ENCODE data around the gene ZMYND8. TPM values are rescaled to one million over a fixed set of nuclear protein-coding genes. Genes with fewer than 3 reads are reported as not detected.

ZMYND8 gene
- total and polyA plus RNA-seq, 2 experiments from 2014 or later = 10.2 to 12.4 TPM

GRCh38 chr20:47227119-47227518 lies 129.4 kb downstream of the ZMYND8 start:
- H3K4me2 ChIP-seq (ENCODE audit: unreplicated experiment) = no peak overlapping the region
- no peak for TF ChIP-seq EZH2phosphoT487 (IDR thresholded peaks at IDR 0.05; ENCODE audit: insufficient read depth, low read depth)
- TF ChIP-seq EZH2 (IDR thresholded peaks at IDR 0.05; ENCODE audit: insufficient read depth, poor library complexity, severe bottlenecking) = no peak
- H3K79me2 ChIP-seq (ENCODE audit: insufficient read depth) = no peaks in the 10 kb centered on the region
- H3F3A ChIP-seq (ENCODE audit: insufficient read depth) = no peaks in the 10 kb centered on the region; the same call in 1 of the 2 replicates
- H3K4me1 ChIP-seq (ENCODE audit: insufficient read depth) = peaks cover 9% of the 10 kb centered on the region; the same call in 1 of the 2 replicates
- in situ Hi-C loops (cut with MboI) = no loop called here
- no peaks in the 10 kb centered on the region for H3K9me3 ChIP-seq (ENCODE audit: low read depth)
- no peak for DNase-seq
- 89 to 93% methylated on average over 7 of the region's 7 CpGs for WGBS, 2 experiments (ENCODE audit: low coverage in 1 of 2, low lambda C conversion rate in 2 of 2, missing lambda C conversion rate in 2 of 2)
- no peak overlapping the region for H3K9ac ChIP-seq
- H3K27me3 ChIP-seq (replicated peaks; ENCODE audit: insufficient read depth) = no peaks in the 10 kb centered on the region
- no peaks in the 10 kb centered on the region for H3K9me2 ChIP-seq (ENCODE audit: insufficient read depth)
- H3K27ac ChIP-seq = no peak overlapping the region
- H2AFZ ChIP-seq = no peak overlapping the region
- peaks cover 20% of the 10 kb centered on the region for H3K36me3 ChIP-seq (ENCODE audit: low read depth)
- no peaks in the 10 kb centered on the region for H4K20me1 ChIP-seq (ENCODE audit: insufficient read depth)
- H3K4me3 ChIP-seq = no peak overlapping the region

- in situ Hi-C loops (cut with MboI) = no loop called here
- H3K9ac ChIP-seq = no peak overlapping the region
- no peak overlapping the region for H2AFZ ChIP-seq
- no peaks in the 10 kb centered on the region for H3K79me2 ChIP-seq (ENCODE audit: insufficient read depth)
- H3K4me2 ChIP-seq (ENCODE audit: unreplicated experiment) = no peak overlapping the region
- no peaks in the 10 kb centered on the region for H3K9me2 ChIP-seq (ENCODE audit: insufficient read depth)
- no peaks in the 10 kb centered on the region for H3K9me3 ChIP-seq (ENCODE audit: low read depth)
- TF ChIP-seq EZH2 (IDR thresholded peaks at IDR 0.05; ENCODE audit: insufficient read depth, poor library complexity, severe bottlenecking) (no peak), EZH2phosphoT487 (IDR thresholded peaks at IDR 0.05; ENCODE audit: insufficient read depth, low read depth) (no peak)
- no peaks in the 10 kb centered on the region for H3K4me1 ChIP-seq (ENCODE audit: insufficient read depth)
- no peaks in the 10 kb centered on the region; the same call in 1 of the 2 replicates for H3F3A ChIP-seq (ENCODE audit: insufficient read depth)
- H3K36me3 ChIP-seq (ENCODE audit: low read depth) = peaks cover 20% of the 10 kb centered on the region
- H3K4me3 ChIP-seq = no peak overlapping the region
- no peak for DNase-seq
- H3K27ac ChIP-seq = no peak overlapping the region
- 70 to 78% methylated on average over 1 of the region's 1 CpG for WGBS, 2 experiments (ENCODE audit: low coverage in 1 of 2, low lambda C conversion rate in 2 of 2, missing lambda C conversion rate in 2 of 2)
- H3K27me3 ChIP-seq (replicated peaks; ENCODE audit: insufficient read depth) = no peaks in the 10 kb centered on the region
- H4K20me1 ChIP-seq (ENCODE audit: insufficient read depth) = no peaks in the 10 kb centered on the region
These were observed 131.0 kb downstream of the ZMYND8 start for GRCh38 chr20:47225458-47225857.

GRCh38 chr20:47224857-47225256 lies 131.6 kb downstream of the ZMYND8 start:
- no peaks in the 10 kb centered on the region; the same call in 1 of the 2 replicates for H3F3A ChIP-seq (ENCODE audit: insufficient read depth)
- no peaks in the 10 kb centered on the region for H4K20me1 ChIP-seq (ENCODE audit: insufficient read depth)
- TF ChIP-seq EZH2 (IDR thresholded peaks at IDR 0.05; ENCODE audit: insufficient read depth, poor library complexity, severe bottlenecking) (no peak), EZH2phosphoT487 (IDR thresholded peaks at IDR 0.05; ENCODE audit: insufficient read depth, low read depth) (no peak)
- H3K4me3 ChIP-seq = no peak overlapping the region
- H3K9me3 ChIP-seq (ENCODE audit: low read depth) = no peaks in the 10 kb centered on the region
- peaks cover 20% of the 10 kb centered on the region for H3K36me3 ChIP-seq (ENCODE audit: low read depth)
- H3K4me1 ChIP-seq (ENCODE audit: insufficient read depth) = no peaks in the 10 kb centered on the region
- H3K27ac ChIP-seq = no peak overlapping the region
- H3K4me2 ChIP-seq (ENCODE audit: unreplicated experiment) = no peak overlapping the region
- H3K27me3 ChIP-seq (replicated peaks; ENCODE audit: insufficient read depth) = no peaks in the 10 kb centered on the region
- in situ Hi-C loops (cut with MboI) = no loop called here
- no peak for DNase-seq
- no peaks in the 10 kb centered on the region for H3K9me2 ChIP-seq (ENCODE audit: insufficient read depth)
- no peak overlapping the region for H3K9ac ChIP-seq
- no peaks in the 10 kb centered on the region for H3K79me2 ChIP-seq (ENCODE audit: insufficient read depth)
- H2AFZ ChIP-seq = no peak overlapping the region
- WGBS, 2 experiments (ENCODE audit: low coverage in 1 of 2, low lambda C conversion rate in 2 of 2, missing lambda C conversion rate in 2 of 2) = 96 to 98% methylated on average over 4 of the region's 4 CpGs

GRCh38 chr20:47224300-47224791 lies 132.2 kb downstream of the ZMYND8 start:
- Histone ChIP-seq H3K36me3 (ENCODE audit: low read depth) (peaks cover 20% of the 10 kb centered on the region), H3K4me1 (ENCODE audit: insufficient read depth) (no peaks in the 10 kb centered on the region), H3K9me2 (ENCODE audit: insufficient read depth) (no peaks in the 10 kb centered on the region), H3K27ac (no peak overlapping the region), H3K4me2 (ENCODE audit: unreplicated experiment) (no peak overlapping the region), H4K20me1 (ENCODE audit: insufficient read depth) (no peaks in the 10 kb centered on the region), H3K79me2 (ENCODE audit: insufficient read depth) (no peaks in the 10 kb centered on the region), H3K27me3 (replicated peaks; ENCODE audit: insufficient read depth) (no peaks in the 10 kb centered on the region), H3F3A (ENCODE audit: insufficient read depth) (no peaks in the 10 kb centered on the region), H3K9me3 (ENCODE audit: low read depth) (no peaks in the 10 kb centered on the region), H3K9ac (no peak overlapping the region), H3K4me3 (no peak overlapping the region), H2AFZ (no peak overlapping the region)
- DNase-seq = no peak
- TF ChIP-seq EZH2phosphoT487 (IDR thresholded peaks at IDR 0.05; ENCODE audit: insufficient read depth, low read depth) = no peak
- no peak for TF ChIP-seq EZH2 (IDR thresholded peaks at IDR 0.05; ENCODE audit: insufficient read depth, poor library complexity, severe bottlenecking)
- in situ Hi-C loops (cut with MboI) = no loop called here
- WGBS, 2 experiments (ENCODE audit: low coverage in 1 of 2, low lambda C conversion rate in 2 of 2, missing lambda C conversion rate in 2 of 2) = 88 to 91% methylated on average over 11 of the region's 11 CpGs

- H3K9me3 ChIP-seq (ENCODE audit: low read depth) = no peaks in the 10 kb centered on the region
- peaks cover 20% of the 10 kb centered on the region for H3K36me3 ChIP-seq (ENCODE audit: low read depth)
- H3K9ac ChIP-seq = no peak overlapping the region
- no peaks in the 10 kb centered on the region for H3K4me1 ChIP-seq (ENCODE audit: insufficient read depth)
- no peak overlapping the region for H3K27ac ChIP-seq
- no peaks in the 10 kb centered on the region for H3K9me2 ChIP-seq (ENCODE audit: insufficient read depth)
- WGBS, 2 experiments (ENCODE audit: low coverage in 1 of 2, low lambda C conversion rate in 2 of 2, missing lambda C conversion rate in 2 of 2) = 94 to 100% methylated on average over 1 of the region's 1 CpG
- no peaks in the 10 kb centered on the region for H3F3A ChIP-seq (ENCODE audit: insufficient read depth)
- H3K4me2 ChIP-seq (ENCODE audit: unreplicated experiment) = no peak overlapping the region
- TF ChIP-seq EZH2 (IDR thresholded peaks at IDR 0.05; ENCODE audit: insufficient read depth, poor library complexity, severe bottlenecking) (no peak), EZH2phosphoT487 (IDR thresholded peaks at IDR 0.05; ENCODE audit: insufficient read depth, low read depth) (no peak)
- H2AFZ ChIP-seq = no peak overlapping the region
- no peaks in the 10 kb centered on the region for H3K27me3 ChIP-seq (replicated peaks; ENCODE audit: insufficient read depth)
- no peaks in the 10 kb centered on the region for H4K20me1 ChIP-seq (ENCODE audit: insufficient read depth)
- H3K4me3 ChIP-seq = no peak overlapping the region
- in situ Hi-C loops (cut with MboI) = no loop called here
- no peak for DNase-seq
- H3K79me2 ChIP-seq (ENCODE audit: insufficient read depth) = no peaks in the 10 kb centered on the region
These were observed 132.6 kb downstream of the ZMYND8 start for GRCh38 chr20:47223896-47224295.

Measured in GM23248 (cell line).